Right atrium auricular region (tissue), 2 donors: ENCODE results near the gene MGP. TPM values are rescaled to one million over a fixed set of nuclear protein-coding genes. Genes with fewer than 3 reads are reported as not detected.

Source experiments
- DNase-seq: peaks from one replicate; pipeline ENCODE4 v3.0.0-alpha.2; 2019; ENCODE audit warnings: low spot score
- H3K27ac ChIP-seq, 2 donors: fragments of 200-600 bp; sonication (generic); 1 replicate in 1 of 2; 2 replicates in 1 of 2; pipeline ENCODE4 v1.5.1; 2016 to 2019
- H3K27me3 ChIP-seq, 2 donors: fragments of 200-600 bp; sonication (generic); one replicate each; pipeline versions ENCODE4 v1.5.1 to v1.6.0; 2017 to 2019
- H3K36me3 ChIP-seq: fragments of 200-600 bp; sonication (generic); one replicate; pipeline ENCODE4 v1.5.1; 2016
- H3K4me1 ChIP-seq, 2 donors: fragments of 200-600 bp; sonication (generic); one replicate each; pipeline versions ENCODE4 v1.5.1 to v1.6.0; 2017 to 2019
- H3K4me3 ChIP-seq, 2 donors: fragments of 200-600 bp; sonication (generic); 1 replicate in 1 of 2; 2 replicates in 1 of 2; pipeline ENCODE4 v1.5.1; 2017 to 2019; ENCODE audit warnings: mild to moderate bottlenecking in 1 of 2, moderate library complexity in 1 of 2
- H3K9me3 ChIP-seq, 2 donors: fragments of 200-600 bp; sonication (generic); one replicate each; pipeline ENCODE4 v1.5.1; 2019
- CTCF ChIP-seq, 2 donors: fragments of 200-600 bp; sonication (generic); IDR thresholded peaks; one replicate each; pipeline ENCODE4 v1.5.1; 2019; ENCODE audit warnings: antibody characterized with exemption in 2 of 2
- total RNA-seq, 2 donors: library from RNA; depleted of rRNA; stranded (reverse); fragments of >200 nt; gene quantifications; one replicate each; pipeline ENCODE4 v1.1.0, GENCODE V29; 2016

The MGP gene
- total RNA-seq, 2 donors from 2014 or later: 287 to 454 TPM

- Histone ChIP-seq H3K9me3 (peaks cover 0 to under 1% of the 10 kb centered on the region in 2 donors), H3K36me3 (no peaks in the 10 kb centered on the region), H3K4me1 (peaks cover 0 to 69% of the 10 kb centered on the region in 2 donors), H3K27me3 (no peaks in the 10 kb centered on the region), H3K4me3 (no peak overlapping the region), H3K27ac (no peak overlapping the region)
- DNase-seq: no peak
- no peak for TF ChIP-seq CTCF (IDR thresholded peaks at IDR 0.05)
Observed at GRCh38 chr12:14844401-14844800, 41.3 kb downstream of the MGP start.

GRCh38 chr12:14843425-14843887 is 42.2 kb downstream of the MGP start, which contains the start of gene ART4:
Gene ART4, minus strand, starts transcription at chr12:14843526. Its CDS starts 413 bp downstream, at chr12:14843113.
- peak within 1 kb of the TSS; percentile 24 to 38 for H3K4me3 ChIP-seq
- no peak for TF ChIP-seq CTCF (IDR thresholded peaks at IDR 0.05)
- peaks cover 0 to 69% of the 10 kb centered on the region in 2 donors for H3K4me1 ChIP-seq
- no peaks in the 10 kb centered on the region for H3K27me3 ChIP-seq
- peak within 1 kb of the TSS; percentile 76 to 78 for H3K27ac ChIP-seq
- DNase-seq: peak; percentile 77
- no peaks in the 10 kb centered on the region for H3K36me3 ChIP-seq
- H3K9me3 ChIP-seq: peaks cover 0 to 4% of the 10 kb centered on the region in 2 donors

GRCh38 chr12:14842315-14842714 is 43.3 kb downstream of the MGP start:
- H3K27ac ChIP-seq: peak overlapping the region; percentile 76 to 78
- no peak for DNase-seq
- peak overlapping the region; percentile 24 to 38 for H3K4me3 ChIP-seq
- peaks cover 0 to 4% of the 10 kb centered on the region in 2 donors for H3K9me3 ChIP-seq
- TF ChIP-seq CTCF (IDR thresholded peaks at IDR 0.05): no peak
- H3K27me3 ChIP-seq: no peaks in the 10 kb centered on the region
- H3K4me1 ChIP-seq: peaks cover 0 to 63% of the 10 kb centered on the region in 2 donors
- no peaks in the 10 kb centered on the region for H3K36me3 ChIP-seq

GRCh38 chr12:14841761-14842160 is 43.9 kb downstream of the MGP start:
- H3K9me3 ChIP-seq: peaks cover 0 to 4% of the 10 kb centered on the region in 2 donors
- H3K27me3 ChIP-seq: no peaks in the 10 kb centered on the region
- peak; percentile 84 for DNase-seq
- H3K4me1 ChIP-seq: peaks cover 0 to 62% of the 10 kb centered on the region in 2 donors
- no peaks in the 10 kb centered on the region for H3K36me3 ChIP-seq
- no peak for TF ChIP-seq CTCF (IDR thresholded peaks at IDR 0.05)
- H3K27ac ChIP-seq: peak overlapping the region; percentile 76 to 78
- peak overlapping the region; percentile 24 to 38 for H3K4me3 ChIP-seq

GRCh38 chr12:14840616-14841015 is 45.0 kb downstream of the MGP start:
- DNase-seq: no peak
- Histone ChIP-seq H3K4me3 (no peak overlapping the region), H3K27ac (peak overlapping the region; percentile 76 to 78), H3K9me3 (peaks cover 0 to 4% of the 10 kb centered on the region in 2 donors), H3K27me3 (no peaks in the 10 kb centered on the region), H3K4me1 (peaks cover 0 to 59% of the 10 kb centered on the region in 2 donors), H3K36me3 (no peaks in the 10 kb centered on the region)
- TF ChIP-seq CTCF (IDR thresholded peaks at IDR 0.05): no peak

- Histone ChIP-seq H3K4me1 (peaks cover 0 to 67% of the 10 kb centered on the region in 2 donors), H3K27me3 (no peaks in the 10 kb centered on the region), H3K4me3 (no peak overlapping the region), H3K27ac (no peak overlapping the region), H3K9me3 (peaks cover 0 to 4% of the 10 kb centered on the region in 2 donors), H3K36me3 (no peaks in the 10 kb centered on the region)
- no peak for DNase-seq
- TF ChIP-seq CTCF (IDR thresholded peaks at IDR 0.05): no peak
Observed at GRCh38 chr12:14839262-14839661, 46.4 kb downstream of the MGP start.
